ENCODE measurements around the gene WDR82. TPM values are rescaled to one million over a fixed set of nuclear protein-coding genes. Genes with fewer than 3 reads are reported as not detected.
A peak's percentile ranks its signal among the peaks of the same experiment; 100 is the strongest.

WDR82 gene
- 60.5 TPM for polyA plus RNA-seq (2013, experiment 1 of 2)
- 61.6 TPM for polyA plus RNA-seq (2013, experiment 2 of 2)

GRCh38 chr3:52278510-52279069 is at the start of gene WDR82:
Gene WDR82 (minus strand): TSS chr3:52278649. CDS start chr3:52278361, 288 bp downstream.
- H3K27ac ChIP-seq (ENCODE audit: low read depth, low read length), result peak within 1 kb of the TSS; percentile 85
- peaks cover 9% of the 10 kb centered on the region for H3K36me3 ChIP-seq (ENCODE audit: insufficient read depth, low read length)
- no peaks in the 10 kb centered on the region for H3K9me3 ChIP-seq (ENCODE audit: insufficient read depth, low read depth, low read length)
- WGBS, result 1% methylated on average over 58 of the region's 58 CpGs
- H3K4me1 ChIP-seq (ENCODE audit: insufficient read depth, low read length), result peaks cover 10% of the 10 kb centered on the region; the same call in 1 of the 2 replicates
- H3K27me3 ChIP-seq (ENCODE audit: insufficient read depth, low read length), result no peaks in the 10 kb centered on the region
- H3K4me3 ChIP-seq (ENCODE audit: low read length), result peak within 1 kb of the TSS; percentile 86
- H3K9ac ChIP-seq (ENCODE audit: low read depth, low read length), result peak within 1 kb of the TSS; percentile 99

- Histone ChIP-seq H3K9me3 (ENCODE audit: insufficient read depth, low read depth, low read length) (no peaks in the 10 kb centered on the region), H3K27me3 (ENCODE audit: insufficient read depth, low read length) (no peaks in the 10 kb centered on the region), H3K36me3 (ENCODE audit: insufficient read depth, low read length) (no peaks in the 10 kb centered on the region), H3K27ac (ENCODE audit: low read depth, low read length) (no peak overlapping the region), H3K4me3 (ENCODE audit: low read length) (no peak overlapping the region), H3K9ac (ENCODE audit: low read depth, low read length) (no peak overlapping the region), H3K4me1 (ENCODE audit: insufficient read depth, low read length) (no peaks in the 10 kb centered on the region)
- 89% methylated on average over 5 of the region's 5 CpGs for WGBS
Measured at GRCh38 chr3:52327486-52328290, 49.2 kb upstream of the WDR82 start.

GRCh38 chr3:52326976-52327375 is 48.5 kb upstream of the WDR82 start:
- Histone ChIP-seq H3K36me3 (ENCODE audit: insufficient read depth, low read length) (no peaks in the 10 kb centered on the region), H3K9ac (ENCODE audit: low read depth, low read length) (no peak overlapping the region), H3K9me3 (ENCODE audit: insufficient read depth, low read depth, low read length) (no peaks in the 10 kb centered on the region), H3K4me3 (ENCODE audit: low read length) (no peak overlapping the region), H3K27me3 (ENCODE audit: insufficient read depth, low read length) (no peaks in the 10 kb centered on the region), H3K4me1 (ENCODE audit: insufficient read depth, low read length) (no peaks in the 10 kb centered on the region), H3K27ac (ENCODE audit: low read depth, low read length) (no peak overlapping the region)
- 89% methylated on average over 5 of the region's 6 CpGs for WGBS

- Histone ChIP-seq H3K9ac (ENCODE audit: low read depth, low read length) (no peak overlapping the region), H3K27me3 (ENCODE audit: insufficient read depth, low read length) (no peaks in the 10 kb centered on the region), H3K9me3 (ENCODE audit: insufficient read depth, low read depth, low read length) (no peaks in the 10 kb centered on the region), H3K36me3 (ENCODE audit: insufficient read depth, low read length) (no peaks in the 10 kb centered on the region), H3K4me1 (ENCODE audit: insufficient read depth, low read length) (no peaks in the 10 kb centered on the region), H3K27ac (ENCODE audit: low read depth, low read length) (no peak overlapping the region), H3K4me3 (ENCODE audit: low read length) (no peak overlapping the region)
Measured at GRCh38 chr3:52325686-52326085, 47.2 kb upstream of the WDR82 start.

- Histone ChIP-seq H3K36me3 (ENCODE audit: insufficient read depth, low read length) (no peaks in the 10 kb centered on the region), H3K27ac (ENCODE audit: low read depth, low read length) (no peak overlapping the region), H3K27me3 (ENCODE audit: insufficient read depth, low read length) (no peaks in the 10 kb centered on the region), H3K9ac (ENCODE audit: low read depth, low read length) (no peak overlapping the region), H3K9me3 (ENCODE audit: insufficient read depth, low read depth, low read length) (no peaks in the 10 kb centered on the region), H3K4me1 (ENCODE audit: insufficient read depth, low read length) (no peaks in the 10 kb centered on the region), H3K4me3 (ENCODE audit: low read length) (no peak overlapping the region)
- WGBS, result 96% methylated on average over 9 of the region's 9 CpGs
Measured at GRCh38 chr3:52324676-52325075, 46.2 kb upstream of the WDR82 start.

GRCh38 chr3:52323526-52324295 is 45.3 kb upstream of the WDR82 start:
- Histone ChIP-seq H3K4me3 (ENCODE audit: low read length) (no peak overlapping the region), H3K4me1 (ENCODE audit: insufficient read depth, low read length) (no peaks in the 10 kb centered on the region), H3K9me3 (ENCODE audit: insufficient read depth, low read depth, low read length) (no peaks in the 10 kb centered on the region), H3K9ac (ENCODE audit: low read depth, low read length) (no peak overlapping the region), H3K27me3 (ENCODE audit: insufficient read depth, low read length) (peaks cover 5% of the 10 kb centered on the region; the same call in 1 of the 2 replicates), H3K27ac (ENCODE audit: low read depth, low read length) (no peak overlapping the region), H3K36me3 (ENCODE audit: insufficient read depth, low read length) (no peaks in the 10 kb centered on the region)
- WGBS, result 92% methylated on average over 11 of the region's 11 CpGs

- Histone ChIP-seq H3K4me1 (ENCODE audit: insufficient read depth, low read length) (no peaks in the 10 kb centered on the region), H3K9me3 (ENCODE audit: insufficient read depth, low read depth, low read length) (no peaks in the 10 kb centered on the region), H3K36me3 (ENCODE audit: insufficient read depth, low read length) (no peaks in the 10 kb centered on the region), H3K9ac (ENCODE audit: low read depth, low read length) (no peak overlapping the region), H3K27me3 (ENCODE audit: insufficient read depth, low read length) (peaks cover 15% of the 10 kb centered on the region), H3K4me3 (ENCODE audit: low read length) (no peak overlapping the region), H3K27ac (ENCODE audit: low read depth, low read length) (no peak overlapping the region)
- WGBS, result 93% methylated on average over 7 of the region's 7 CpGs
Measured at GRCh38 chr3:52322466-52322865, 44.0 kb upstream of the WDR82 start.

- Histone ChIP-seq H3K4me1 (ENCODE audit: insufficient read depth, low read length) (no peaks in the 10 kb centered on the region), H3K9ac (ENCODE audit: low read depth, low read length) (no peak overlapping the region), H3K4me3 (ENCODE audit: low read length) (no peak overlapping the region), H3K9me3 (ENCODE audit: insufficient read depth, low read depth, low read length) (no peaks in the 10 kb centered on the region), H3K27me3 (ENCODE audit: insufficient read depth, low read length) (peaks cover 15% of the 10 kb centered on the region), H3K36me3 (ENCODE audit: insufficient read depth, low read length) (no peaks in the 10 kb centered on the region), H3K27ac (ENCODE audit: low read depth, low read length) (no peak overlapping the region)
- 78% methylated on average over 5 of the region's 5 CpGs for WGBS
Measured at GRCh38 chr3:52321481-52321880, 43.0 kb upstream of the WDR82 start.

GRCh38 chr3:52319921-52320595 is 41.6 kb upstream of the WDR82 start:
- H3K9ac ChIP-seq (ENCODE audit: low read depth, low read length), result no peak overlapping the region
- no peak overlapping the region for H3K4me3 ChIP-seq (ENCODE audit: low read length)
- H3K4me1 ChIP-seq (ENCODE audit: insufficient read depth, low read length), result no peaks in the 10 kb centered on the region
- 89% methylated on average over 10 of the region's 10 CpGs for WGBS
- H3K9me3 ChIP-seq (ENCODE audit: insufficient read depth, low read depth, low read length), result no peaks in the 10 kb centered on the region
- peaks cover 15% of the 10 kb centered on the region for H3K27me3 ChIP-seq (ENCODE audit: insufficient read depth, low read length)
- H3K36me3 ChIP-seq (ENCODE audit: insufficient read depth, low read length), result no peaks in the 10 kb centered on the region
- H3K27ac ChIP-seq (ENCODE audit: low read depth, low read length), result no peak overlapping the region

GRCh38 chr3:52318186-52318816 is 39.9 kb upstream of the WDR82 start:
- peaks cover 15% of the 10 kb centered on the region for H3K27me3 ChIP-seq (ENCODE audit: insufficient read depth, low read length)
- H3K4me1 ChIP-seq (ENCODE audit: insufficient read depth, low read length), result no peaks in the 10 kb centered on the region; the same call in 1 of the 2 replicates
- H3K36me3 ChIP-seq (ENCODE audit: insufficient read depth, low read length), result no peaks in the 10 kb centered on the region
- H3K9me3 ChIP-seq (ENCODE audit: insufficient read depth, low read depth, low read length), result no peaks in the 10 kb centered on the region
- 78% methylated on average over 14 of the region's 14 CpGs for WGBS
- H3K9ac ChIP-seq (ENCODE audit: low read depth, low read length), result no peak overlapping the region
- no peak overlapping the region for H3K27ac ChIP-seq (ENCODE audit: low read depth, low read length)
- H3K4me3 ChIP-seq (ENCODE audit: low read length), result no peak overlapping the region
